ENCODE measurements around the gene ADAMTS19.
"Not testable (repeated sequence)": the region's sequence is repeated elsewhere in the genome, so short reads cannot be mapped to it uniquely, and the experiment has no call there.

Gene ADAMTS19

GRCh38 chr5:129572060-129572459, 112.0 kb downstream of the ADAMTS19 start:
- no peak for DNase-seq (ENCODE audit: low read depth, low spot score)

- peak; percentile 34 for DNase-seq (ENCODE audit: low read depth, low spot score)
These were observed 124.4 kb downstream of the ADAMTS19 start for GRCh38 chr5:129584496-129584895.

- DNase-seq (ENCODE audit: low read depth, low spot score): no peak
These were observed 131.5 kb downstream of the ADAMTS19 start for GRCh38 chr5:129591508-129592160.

- DNase-seq (ENCODE audit: low read depth, low spot score): no peak
These were observed 133.4 kb downstream of the ADAMTS19 start for GRCh38 chr5:129593525-129593924.

GRCh38 chr5:129601576-129601975, 141.5 kb downstream of the ADAMTS19 start:
- DNase-seq (ENCODE audit: low read depth, low spot score): no peak

GRCh38 chr5:129608350-129608749, 148.3 kb downstream of the ADAMTS19 start:
- no peak for DNase-seq (ENCODE audit: low read depth, low spot score)

GRCh38 chr5:129609710-129610109, 149.6 kb downstream of the ADAMTS19 start:
- no peak for DNase-seq (ENCODE audit: low read depth, low spot score)

GRCh38 chr5:129616517-129616916, 156.4 kb downstream of the ADAMTS19 start:
- no peak for DNase-seq (ENCODE audit: low read depth, low spot score)

GRCh38 chr5:129617206-129617605, 157.1 kb downstream of the ADAMTS19 start:
- no peak for DNase-seq (ENCODE audit: low read depth, low spot score)

- DNase-seq (ENCODE audit: low read depth, low spot score): no peak
These were observed 159.7 kb downstream of the ADAMTS19 start for GRCh38 chr5:129619782-129620181.

GRCh38 chr5:129622531-129622930, 162.4 kb downstream of the ADAMTS19 start:
- no peak for DNase-seq (ENCODE audit: low read depth, low spot score)

GRCh38 chr5:129629575-129629974, 169.5 kb downstream of the ADAMTS19 start:
- DNase-seq (ENCODE audit: low read depth, low spot score): no peak

- DNase-seq (ENCODE audit: low read depth, low spot score): no peak
These were observed 170.0 kb downstream of the ADAMTS19 start for GRCh38 chr5:129630101-129630500.

- no peak for DNase-seq (ENCODE audit: low read depth, low spot score)
These were observed 171.9 kb downstream of the ADAMTS19 start for GRCh38 chr5:129631961-129632360.

GRCh38 chr5:129637501-129637900, 177.4 kb downstream of the ADAMTS19 start:
- DNase-seq (ENCODE audit: low read depth, low spot score): not testable (repeated sequence)

- no peak for DNase-seq (ENCODE audit: low read depth, low spot score)
These were observed 179.2 kb downstream of the ADAMTS19 start for GRCh38 chr5:129639331-129639730.

GRCh38 chr5:129652349-129653056, 192.4 kb downstream of the ADAMTS19 start:
- no peak for DNase-seq (ENCODE audit: low read depth, low spot score)

GRCh38 chr5:129653057-129653375, 192.9 kb downstream of the ADAMTS19 start:
- no peak for DNase-seq (ENCODE audit: low read depth, low spot score)

- DNase-seq (ENCODE audit: low read depth, low spot score): no peak
These were observed 193.3 kb downstream of the ADAMTS19 start for GRCh38 chr5:129653442-129653841.

GRCh38 chr5:129656952-129657351, 196.9 kb downstream of the ADAMTS19 start:
- DNase-seq (ENCODE audit: low read depth, low spot score): no peak

GRCh38 chr5:129658801-129659200, 198.7 kb downstream of the ADAMTS19 start:
- no peak for DNase-seq (ENCODE audit: low read depth, low spot score)

- no peak for DNase-seq (ENCODE audit: low read depth, low spot score)
These were observed 201.4 kb downstream of the ADAMTS19 start for GRCh38 chr5:129661366-129662035.
